ENCODE results near the gene OR1J1. TPM values are rescaled to one million over a fixed set of nuclear protein-coding genes. Genes with fewer than 3 reads are reported as not detected.

Gene OR1J1, protein sequence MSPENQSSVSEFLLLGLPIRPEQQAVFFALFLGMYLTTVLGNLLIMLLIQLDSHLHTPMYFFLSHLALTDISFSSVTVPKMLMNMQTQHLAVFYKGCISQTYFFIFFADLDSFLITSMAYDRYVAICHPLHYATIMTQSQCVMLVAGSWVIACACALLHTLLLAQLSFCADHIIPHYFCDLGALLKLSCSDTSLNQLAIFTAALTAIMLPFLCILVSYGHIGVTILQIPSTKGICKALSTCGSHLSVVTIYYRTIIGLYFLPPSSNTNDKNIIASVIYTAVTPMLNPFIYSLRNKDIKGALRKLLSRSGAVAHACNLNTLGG
- not detected in 2 replicates for total RNA-seq (2021)
- Bru-seq, nascent RNA, result not detected
- BruChase-seq, experiment 1, labeled RNA remaining after a 2-hour chase, result not detected
- BruChase-seq, experiment 2, labeled RNA remaining after a 6-hour chase, result not detected
- long read RNA-seq, result 0 reads

DNA sequence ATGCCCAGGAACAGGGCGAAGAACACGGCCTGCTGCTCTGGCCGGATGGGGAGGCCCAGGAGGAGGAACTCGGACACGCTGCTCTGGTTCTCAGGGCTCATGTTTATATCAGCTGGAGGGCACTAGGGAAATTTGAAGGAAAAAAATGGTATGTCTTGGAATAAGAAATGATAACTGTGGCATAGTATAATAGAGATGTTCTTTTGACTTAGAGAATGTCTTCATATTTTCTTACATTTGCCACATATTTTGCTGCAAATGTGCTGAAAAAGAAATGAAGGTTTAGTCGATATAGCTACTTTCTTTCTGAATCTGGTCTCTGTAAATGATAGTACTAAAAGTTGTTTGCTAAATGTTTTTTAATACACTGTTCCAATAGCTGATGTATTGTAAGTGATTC is at the start of gene OR1J1:
Gene OR1J1 (minus strand): TSS at position 101 of the 400 bp plus-strand sequence. CDS start 0 bp downstream, at position 101.
- H3K4me1 ChIP-seq (ENCODE audit: insufficient read depth, low read length, poor library complexity, severe bottlenecking), result no peaks in the 10 kb centered on the region
- peaks cover 40% of the 10 kb centered on the region for H3K27me3 ChIP-seq (replicated peaks; ENCODE audit: insufficient read depth, low read depth, low read length, poor library complexity)
- ChIA-PET CTCF (no interaction called here), POLR2A (ENCODE audit: low non-redundant PET) (no interaction called here)
- TF ChIP-seq CTCF (conservative IDR thresholded peaks at IDR 0.05; ENCODE audit: low read depth, low read length), result no peak
- no peak for TF ChIP-seq EZH2 (IDR thresholded peaks at IDR 0.05; ENCODE audit: borderline replicate concordance, low read depth, low read length, poor library complexity, severe bottlenecking)
- H3K36me3 ChIP-seq (ENCODE audit: insufficient read depth, low read length, poor library complexity, severe bottlenecking), result no peaks in the 10 kb centered on the region
- no peak within 1 kb of the TSS for H3K4me3 ChIP-seq (ENCODE audit: low read depth, low read length, poor library complexity, severe bottlenecking)
- BruUV-seq (replicated peaks), result no TSS peak
- DNase-seq (ENCODE audit: low spot score), result no peak
- H3K27ac ChIP-seq (ENCODE audit: low read depth, low read length, poor library complexity, severe bottlenecking), result no peak within 1 kb of the TSS
- intact Hi-C loops (cut with micrococcal nuclease; ENCODE audit: unreplicated experiment), result no loop called here
- H3K9me3 ChIP-seq (ENCODE audit: low read depth, low read length, poor library complexity, severe bottlenecking), result no peaks in the 10 kb centered on the region

- ChIA-PET POLR2A (ENCODE audit: low non-redundant PET) (no interaction called here), CTCF (no interaction called here)
- intact Hi-C loops (cut with micrococcal nuclease; ENCODE audit: unreplicated experiment), result no loop called here
- H3K4me3 ChIP-seq (ENCODE audit: low read depth, low read length, poor library complexity, severe bottlenecking), result no peak within 1 kb of the TSS
- no peaks in the 10 kb centered on the region for H3K36me3 ChIP-seq (ENCODE audit: insufficient read depth, low read length, poor library complexity, severe bottlenecking)
- TF ChIP-seq CTCF (conservative IDR thresholded peaks at IDR 0.05; ENCODE audit: low read depth, low read length) (no peak), EZH2 (IDR thresholded peaks at IDR 0.05; ENCODE audit: borderline replicate concordance, low read depth, low read length, poor library complexity, severe bottlenecking) (no peak)
- peaks cover 41% of the 10 kb centered on the region for H3K27me3 ChIP-seq (replicated peaks; ENCODE audit: insufficient read depth, low read depth, low read length, poor library complexity)
- no peak for DNase-seq (ENCODE audit: low spot score)
- no peaks in the 10 kb centered on the region for H3K4me1 ChIP-seq (ENCODE audit: insufficient read depth, low read length, poor library complexity, severe bottlenecking)
- H3K9me3 ChIP-seq (ENCODE audit: low read depth, low read length, poor library complexity, severe bottlenecking), result no peaks in the 10 kb centered on the region
- BruUV-seq (replicated peaks), result no TSS peak
- H3K27ac ChIP-seq (ENCODE audit: low read depth, low read length, poor library complexity, severe bottlenecking), result no peak within 1 kb of the TSS
Observed at GRCh38 chr9:122527193-122527592, 49.5 kb upstream of the OR1J1 start, which contains the start of gene OR1N1. Gene OR1N1, minus strand, starts transcription at chr9:122527293. Its CDS starts 0 bp downstream, at chr9:122527293.

DNA sequence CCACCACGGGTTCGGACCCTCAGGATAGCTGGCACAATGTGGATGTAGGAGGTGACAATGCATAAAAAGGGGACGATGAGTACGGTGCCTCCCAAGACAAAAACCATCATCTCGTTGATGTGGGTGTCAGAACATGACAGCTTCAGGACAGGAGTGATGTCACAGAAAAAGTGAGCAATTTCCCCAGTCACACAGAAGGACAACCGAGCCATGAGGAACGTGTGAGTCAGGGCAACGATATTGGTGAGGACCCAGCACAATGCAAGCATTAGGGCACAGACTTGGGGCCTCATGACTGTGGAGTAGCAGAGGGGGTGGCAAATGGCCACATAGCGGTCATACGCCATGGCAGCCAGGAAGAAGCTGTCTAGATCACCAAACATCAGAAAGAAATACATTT is 48.9 kb upstream of the OR1J1 start:
- Histone ChIP-seq H3K4me1 (ENCODE audit: insufficient read depth, low read length, poor library complexity, severe bottlenecking) (no peaks in the 10 kb centered on the region), H3K27me3 (replicated peaks; ENCODE audit: insufficient read depth, low read depth, low read length, poor library complexity) (peaks cover 41% of the 10 kb centered on the region), H3K4me3 (ENCODE audit: low read depth, low read length, poor library complexity, severe bottlenecking) (no peak overlapping the region), H3K36me3 (ENCODE audit: insufficient read depth, low read length, poor library complexity, severe bottlenecking) (no peaks in the 10 kb centered on the region), H3K9me3 (ENCODE audit: low read depth, low read length, poor library complexity, severe bottlenecking) (no peaks in the 10 kb centered on the region), H3K27ac (ENCODE audit: low read depth, low read length, poor library complexity, severe bottlenecking) (no peak overlapping the region)
- BruUV-seq (replicated peaks), result no TSS peak
- TF ChIP-seq EZH2 (IDR thresholded peaks at IDR 0.05; ENCODE audit: borderline replicate concordance, low read depth, low read length, poor library complexity, severe bottlenecking), result no peak
- no peak for TF ChIP-seq CTCF (conservative IDR thresholded peaks at IDR 0.05; ENCODE audit: low read depth, low read length)
- intact Hi-C loops (cut with micrococcal nuclease; ENCODE audit: unreplicated experiment), result no loop called here
- POLR2A ChIA-PET (ENCODE audit: low non-redundant PET), result no interaction called here
- DNase-seq (ENCODE audit: low spot score), result no peak
- CTCF ChIA-PET, result no interaction called here

All from A673 (cell line).